Naive thymus-derived CD4-positive, alpha-beta T cell (primary cell): Measurements from ENCODE around the gene FBXO48. TPM values are rescaled to one million over a fixed set of nuclear protein-coding genes. Genes with fewer than 3 reads are reported as not detected.
A peak's percentile ranks its signal among the peaks of the same experiment; 100 is the strongest.

Experiments used
- ATAC-seq: fragments of 150-1000 bp; cut with Tn5 transposase; 2 replicates; pipeline ENCODE4 v1.10.0; 2021; ENCODE audit warnings: mild to moderate bottlenecking, moderate library complexity
- CTCF ChIA-PET: fragments of 350-600 bp; sonication (Branson Sonifier 250); formaldehyde crosslinking; loops from one replicate; lab custom pipeline; 2021; ENCODE audit warnings: antibody characterized with exemption; lab: Charles Lee
- POLR2A ChIA-PET: fragments of 350-600 bp; sonication (Branson Sonifier 250); formaldehyde crosslinking; loops from one replicate; lab custom pipeline; 2021; ENCODE audit warnings: antibody characterized with exemption, inconsistent platforms; lab: Charles Lee
- DNase-seq, 9 donors: peaks; one replicate each; pipeline versions ENCODE4 v3.0.0 to v3.0.0-alpha.2; 2020 to 2022; ENCODE audit warnings: mixed read lengths in 1 of 9
- H3K27ac ChIP-seq: one replicate; pipeline ENCODE4 v1.7.0; 2013; ENCODE audit warnings: mild to moderate bottlenecking, low read depth, low read length, moderate library complexity
- H3K27me3 ChIP-seq, 2 donors: one replicate each; pipeline ENCODE4 v1.7.0; 2013; ENCODE audit warnings: low read length in 2 of 2, mild to moderate bottlenecking in 2 of 2, moderate library complexity in 2 of 2; ENCODE audit not compliant: control insufficient read depth in 2 of 2, insufficient read depth in 2 of 2
- H3K36me3 ChIP-seq, 3 experiments: 1 replicate in 2 of 3; 2 replicates in 1 of 3; pipeline ENCODE4 v1.7.0; 2013; ENCODE audit warnings: low read length in 3 of 3, mild to moderate bottlenecking in 3 of 3, moderate library complexity in 1 of 3; ENCODE audit not compliant: insufficient read depth in 3 of 3, control insufficient read depth in 2 of 3
- H3K4me1 ChIP-seq, 2 donors: one replicate each; pipeline ENCODE4 v1.7.0; 2013; ENCODE audit warnings: low read length in 2 of 2, mild to moderate bottlenecking in 2 of 2, moderate library complexity in 1 of 2; ENCODE audit not compliant: control insufficient read depth in 2 of 2, insufficient read depth in 2 of 2
- H3K4me3 ChIP-seq: 2 replicates; pipeline ENCODE4 v1.7.0; 2013; ENCODE audit warnings: mild to moderate bottlenecking, low read length
- H3K9me3 ChIP-seq, 3 experiments: 1 replicate in 2 of 3; 2 replicates in 1 of 3; pipeline ENCODE4 v1.7.0; 2013; ENCODE audit warnings: low read length in 3 of 3; ENCODE audit not compliant: control insufficient read depth in 2 of 3
- H3K27ac Mint-ChIP-seq, 9 donors: one replicate each; pipeline ENCODE4 v1.8.0; 2020 to 2022; ENCODE audit warnings: mixed read lengths in 9 of 9, mild to moderate bottlenecking in 8 of 9, moderate library complexity in 5 of 9, inconsistent platforms in 2 of 9
- H3K27me3 Mint-ChIP-seq, 5 donors: one replicate each; pipeline ENCODE4 v1.8.0; 2021 to 2022; ENCODE audit warnings: mixed read lengths in 5 of 5, mild to moderate bottlenecking in 1 of 5
- H3K36me3 Mint-ChIP-seq, 5 donors: one replicate each; pipeline ENCODE4 v1.8.0; 2020 to 2022; ENCODE audit warnings: mixed read lengths in 5 of 5, mild to moderate bottlenecking in 3 of 5, inconsistent platforms in 1 of 5
- H3K4me1 Mint-ChIP-seq, 7 donors: one replicate each; pipeline ENCODE4 v1.8.0; 2020 to 2022; ENCODE audit warnings: mixed read lengths in 7 of 7, mild to moderate bottlenecking in 3 of 7, inconsistent platforms in 1 of 7
- H3K4me3 Mint-ChIP-seq, 10 donors: one replicate each; pipeline ENCODE4 v1.8.0; 2020 to 2022; ENCODE audit warnings: mild to moderate bottlenecking in 10 of 10, mixed read lengths in 10 of 10, moderate library complexity in 6 of 10, inconsistent platforms in 2 of 10
- H3K9me3 Mint-ChIP-seq, 11 donors: one replicate each; pipeline ENCODE4 v1.8.0; 2020 to 2022; ENCODE audit warnings: mixed read lengths in 11 of 11, mild to moderate bottlenecking in 4 of 11, inconsistent platforms in 1 of 11, moderate library complexity in 1 of 11
- intact Hi-C, 2 donors: fragments of 100-400 bp; cut with micrococcal nuclease; formaldehyde crosslinking; loops; one replicate each; pipeline ENCODE4 v1.15.1; 2023
- polyA plus RNA-seq, 2 donors: library from polyadenylated mRNA; unstranded; fragments of 300-500 nt; fragmentation: Illumina TruSeq; gene quantifications; one replicate each; pipeline ENCODE4 v1.2.3, GENCODE V29; 2021
- total RNA-seq, 6 experiments: library from RNA in 5 of 6; stranded (reverse) in 5 of 6; gene quantifications; 1 replicate in 5 of 6; 2 replicates in 1 of 6; pipeline ENCODE4 v1.2.3 and lab custom pipeline; 2021 to 2026

The FBXO48 gene
- total and polyA plus RNA-seq, 7 experiments from 2014 or later = 0.49 to 5.6 (median 1.3) TPM

DNA sequence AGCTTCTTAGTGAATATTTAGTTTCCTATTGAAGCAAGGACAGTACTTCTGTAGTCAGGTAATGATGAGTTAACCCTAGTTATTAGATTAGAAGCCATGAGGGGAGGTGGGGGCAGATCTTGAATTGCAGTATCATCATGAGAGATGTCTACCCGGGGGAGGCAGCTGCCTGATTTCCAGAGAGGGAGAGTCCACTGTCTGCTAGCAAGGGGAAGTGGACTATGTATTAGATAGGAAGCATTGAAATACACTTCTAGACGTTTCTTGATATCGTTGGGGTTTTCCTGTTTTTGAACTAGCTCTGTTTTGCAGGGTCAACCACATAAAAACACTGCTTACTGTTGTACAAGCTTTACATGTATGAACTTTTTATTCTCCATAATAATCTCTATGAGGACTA is 39.1 kb upstream of the FBXO48 start:
- Mint-ChIP-seq H3K27ac (peak overlapping the region in 3 of 9 donors; percentile 5 to 51 (median 38)), H3K9me3 (peaks cover 0 to 3% (median 0%) of the 10 kb centered on the region in 11 donors), H3K4me3 (peak overlapping the region; percentile 4 to 57 (median 29)), H3K4me1 (peaks cover 9 to 24% (median 17%) of the 10 kb centered on the region in 7 donors), H3K27me3 (no peaks in the 10 kb centered on the region), H3K36me3 (peaks cover 0 to 13% (median 7%) of the 10 kb centered on the region in 5 donors)
- POLR2A ChIA-PET = no interaction called here
- Histone ChIP-seq H3K9me3 (no peaks in the 10 kb centered on the region), H3K4me3 (no peak overlapping the region), H3K27me3 (no peaks in the 10 kb centered on the region), H3K4me1 (peaks cover 9 to 12% of the 10 kb centered on the region in 2 donors), H3K36me3 (no peaks in the 10 kb centered on the region), H3K27ac (no peak overlapping the region)
- peak; percentile 60 for ATAC-seq
- intact Hi-C loops = loop anchor here in 1 of 2 donors (1.0 kb wide), 1 partner anchor 9 kb away; no protein-coding TSS in a partner anchor
- CTCF ChIA-PET = interaction anchor here (0.9 to 2.0 kb wide), 5 partner anchors 18 to 261 kb away, joined by 3 to 9 read pairs (median 6); no protein-coding TSS in a partner anchor
- DNase-seq = no peak

GRCh38 chr2:68505603-68506159 is 38.6 kb upstream of the FBXO48 start:
- peaks cover 9 to 24% (median 17%) of the 10 kb centered on the region in 7 donors for H3K4me1 Mint-ChIP-seq
- Histone ChIP-seq H3K36me3 (no peaks in the 10 kb centered on the region), H3K27me3 (no peaks in the 10 kb centered on the region), H3K27ac (no peak overlapping the region), H3K4me3 (no peak overlapping the region), H3K4me1 (peaks cover 9 to 12% of the 10 kb centered on the region in 2 donors), H3K9me3 (no peaks in the 10 kb centered on the region)
- peaks cover 0 to 3% (median 0%) of the 10 kb centered on the region in 11 donors for H3K9me3 Mint-ChIP-seq
- POLR2A ChIA-PET = no interaction called here
- peaks cover 0 to 13% (median 7%) of the 10 kb centered on the region in 5 donors for H3K36me3 Mint-ChIP-seq
- intact Hi-C loops = loop anchor here in 1 of 2 donors (1.0 kb wide), 1 partner anchor 10 kb away; no protein-coding TSS in a partner anchor
- no peak for ATAC-seq
- H3K27ac Mint-ChIP-seq = peak overlapping the region in 1 of 9 donors; percentile 51
- DNase-seq = no peak
- CTCF ChIA-PET = interaction anchor here (0.7 to 2.0 kb wide), 6 partner anchors 18 to 262 kb away, joined by 3 to 9 read pairs (median 4); no protein-coding TSS in a partner anchor
- no peaks in the 10 kb centered on the region for H3K27me3 Mint-ChIP-seq
- peak overlapping the region in 6 of 10 donors; percentile 12 to 57 (median 42) for H3K4me3 Mint-ChIP-seq

GRCh38 chr2:68501768-68502167 is 34.7 kb upstream of the FBXO48 start:
- H3K4me1 Mint-ChIP-seq = peaks cover 9 to 16% (median 16%) of the 10 kb centered on the region in 7 donors
- intact Hi-C loops = no loop called here
- H3K27ac Mint-ChIP-seq = no peak overlapping the region
- H3K4me3 Mint-ChIP-seq = no peak overlapping the region
- DNase-seq = no peak
- ChIA-PET CTCF (interaction anchor here (2.0 kb wide), 2 partner anchors 14 to 38 kb away, joined by 4 to 6 read pairs; no protein-coding TSS in a partner anchor), POLR2A (interaction anchor here (0.5 kb wide), 1 partner anchor 353 kb away, joined by 3 read pairs; no protein-coding TSS in a partner anchor)
- no peaks in the 10 kb centered on the region for H3K27me3 ChIP-seq
- H3K36me3 ChIP-seq = no peaks in the 10 kb centered on the region
- no peak for ATAC-seq
- H3K9me3 ChIP-seq = peaks cover 0 to 2% (median 0%) of the 10 kb centered on the region in 3 experiments
- peaks cover 9 to 12% of the 10 kb centered on the region in 2 donors for H3K4me1 ChIP-seq
- peaks cover under 1 to 8% (median 4%) of the 10 kb centered on the region in 11 donors for H3K9me3 Mint-ChIP-seq
- H3K27me3 Mint-ChIP-seq = no peaks in the 10 kb centered on the region
- no peak overlapping the region for H3K4me3 ChIP-seq
- peaks cover 0 to 14% (median 5%) of the 10 kb centered on the region in 5 donors for H3K36me3 Mint-ChIP-seq
- H3K27ac ChIP-seq = no peak overlapping the region

DNA sequence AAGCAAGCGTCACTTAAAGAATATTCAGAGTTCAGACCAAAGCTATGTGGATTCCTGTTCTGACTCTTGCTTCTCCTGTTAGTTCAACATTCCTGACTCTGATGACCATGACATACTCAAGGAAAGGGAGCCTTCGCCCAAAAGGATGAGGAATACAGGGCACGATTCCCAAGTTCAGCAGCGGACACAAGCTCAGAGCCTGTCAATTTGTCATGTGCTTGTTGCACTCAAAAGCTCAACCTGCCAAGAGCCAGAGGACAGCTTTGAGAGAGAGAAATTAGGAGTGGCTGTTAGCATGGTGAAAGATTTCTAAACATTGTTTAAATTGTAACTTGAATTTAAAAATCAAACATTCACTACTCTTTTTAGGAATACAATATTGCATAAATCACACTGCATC is 33.6 kb upstream of the FBXO48 start:
- Mint-ChIP-seq H3K27me3 (no peaks in the 10 kb centered on the region), H3K36me3 (peaks cover 0 to 18% (median 11%) of the 10 kb centered on the region in 5 donors), H3K9me3 (peaks cover 5 to 18% (median 8%) of the 10 kb centered on the region in 11 donors), H3K4me1 (peaks cover 0 to 5% (median 4%) of the 10 kb centered on the region in 7 donors), H3K4me3 (no peak overlapping the region), H3K27ac (no peak overlapping the region)
- no peaks in the 10 kb centered on the region for H3K27me3 ChIP-seq
- peaks cover 0 to 11% (median 0%) of the 10 kb centered on the region in 3 experiments for H3K9me3 ChIP-seq
- H3K36me3 ChIP-seq = no peaks in the 10 kb centered on the region
- ChIA-PET POLR2A (no interaction called here), CTCF (interaction anchor here (2.0 kb wide), 1 partner anchor 13 kb away, joined by 4 read pairs; no protein-coding TSS in a partner anchor)
- H3K4me1 ChIP-seq = peaks cover 4 to 7% of the 10 kb centered on the region in 2 donors
- intact Hi-C loops = no loop called here
- no peak for DNase-seq
- no peak overlapping the region for H3K4me3 ChIP-seq
- H3K27ac ChIP-seq = no peak overlapping the region
- ATAC-seq = no peak

- Histone ChIP-seq H3K36me3 (no peaks in the 10 kb centered on the region), H3K27ac (no peak overlapping the region), H3K4me1 (no peaks in the 10 kb centered on the region), H3K9me3 (peaks cover 0 to 15% (median 0%) of the 10 kb centered on the region in 3 experiments), H3K4me3 (no peak overlapping the region), H3K27me3 (no peaks in the 10 kb centered on the region)
- Mint-ChIP-seq H3K4me1 (peaks cover 0 to 2% (median 0%) of the 10 kb centered on the region in 7 donors), H3K36me3 (peaks cover 0 to 28% (median 13%) of the 10 kb centered on the region in 5 donors), H3K27ac (no peak overlapping the region), H3K9me3 (peaks cover 7 to 27% (median 13%) of the 10 kb centered on the region in 11 donors), H3K4me3 (no peak overlapping the region), H3K27me3 (no peaks in the 10 kb centered on the region)
- DNase-seq (no peak), ATAC-seq (no peak)
- intact Hi-C loops = no loop called here
- POLR2A ChIA-PET = no interaction called here
- CTCF ChIA-PET = no interaction called here
Observed at GRCh38 chr2:68499133-68499532, 32.0 kb upstream of the FBXO48 start.

- Histone ChIP-seq H3K9me3 (peaks cover 0 to 11% (median 0%) of the 10 kb centered on the region in 3 experiments), H3K4me1 (no peaks in the 10 kb centered on the region), H3K27me3 (no peaks in the 10 kb centered on the region), H3K4me3 (no peak overlapping the region), H3K27ac (no peak overlapping the region), H3K36me3 (no peaks in the 10 kb centered on the region)
- POLR2A ChIA-PET = no interaction called here
- Mint-ChIP-seq H3K27me3 (no peaks in the 10 kb centered on the region), H3K9me3 (peaks cover 3 to 17% (median 7%) of the 10 kb centered on the region in 11 donors), H3K4me1 (peaks cover 0 to 5% (median 2%) of the 10 kb centered on the region in 7 donors), H3K36me3 (peaks cover 0 to 23% (median 10%) of the 10 kb centered on the region in 5 donors), H3K4me3 (no peak overlapping the region), H3K27ac (no peak overlapping the region)
- intact Hi-C loops = no loop called here
- CTCF ChIA-PET = no interaction called here
- DNase-seq = no peak
- ATAC-seq = no peak
Observed at GRCh38 chr2:68491582-68491981, 24.5 kb upstream of the FBXO48 start.
